Kidney epithelial cell (primary cell): Measurements from ENCODE around the gene IGSF9. TPM values are rescaled to one million over a fixed set of nuclear protein-coding genes. Genes with fewer than 3 reads are reported as not detected.

Experiments
- DNase-seq: peaks from one replicate; pipeline ENCODE4 v3.0.0-alpha.2; 2010; ENCODE audit warnings: low read depth
- H3K27me3 ChIP-seq: 2 replicates; pipeline ENCODE4 v1.6.0; 2011; ENCODE audit warnings: low read length; ENCODE audit not compliant: control insufficient read depth, insufficient read depth
- H3K36me3 ChIP-seq: 2 replicates; pipeline ENCODE4 v1.5.1; 2011; ENCODE audit warnings: low read length; ENCODE audit not compliant: control insufficient read depth, insufficient read depth
- H3K4me3 ChIP-seq: 2 replicates; pipeline ENCODE4 v1.5.1; 2011; ENCODE audit warnings: low read depth, mild to moderate bottlenecking, control low read depth, low read length
- CTCF ChIP-seq: IDR thresholded peaks from 2 replicates; pipeline ENCODE4 v1.5.1; 2011; ENCODE audit warnings: mild to moderate bottlenecking, moderate library complexity, low read length, control low read depth, inconsistent platforms; ENCODE audit not compliant: insufficient read depth, poor library complexity, severe bottlenecking
- total RNA-seq: library from RNA; depleted of rRNA; stranded (reverse); fragments of >200 nt; gene quantifications from 2 replicates; pipeline ENCODE4 v1.2.3, GENCODE V29; 2015

IGSF9 gene
- total RNA-seq, 1 donor from 2014 or later: 1.7 TPM

GRCh38 chr1:159947942-159948341, 2.5 kb upstream of the IGSF9 start:
- no peaks in the 10 kb centered on the region for H3K36me3 ChIP-seq
- peaks cover 43% of the 10 kb centered on the region for H3K27me3 ChIP-seq
- DNase-seq: no peak
- no peak overlapping the region for H3K4me3 ChIP-seq
- TF ChIP-seq CTCF: no peak

GRCh38 chr1:159946242-159947187, 1.1 kb upstream of the IGSF9 start:
- no peak for DNase-seq
- Histone ChIP-seq H3K4me3 (peak overlapping the region; percentile 41), H3K36me3 (no peaks in the 10 kb centered on the region), H3K27me3 (peaks cover 53% of the 10 kb centered on the region)
- no peak for TF ChIP-seq CTCF

- no peaks in the 10 kb centered on the region for H3K36me3 ChIP-seq
- no peak for DNase-seq
- H3K4me3 ChIP-seq: peak overlapping the region; percentile 41
- no peak for TF ChIP-seq CTCF
- H3K27me3 ChIP-seq: peaks cover 50% of the 10 kb centered on the region
These were observed 574 bp downstream of the IGSF9 start for GRCh38 chr1:159944623-159945455.

- no peak for TF ChIP-seq CTCF
- no peaks in the 10 kb centered on the region for H3K36me3 ChIP-seq
- no peak overlapping the region for H3K4me3 ChIP-seq
- peaks cover 50% of the 10 kb centered on the region for H3K27me3 ChIP-seq
- no peak for DNase-seq
These were observed 1.3 kb downstream of the IGSF9 start for GRCh38 chr1:159943908-159944622.

- TF ChIP-seq CTCF: no peak
- no peak for DNase-seq
- no peaks in the 10 kb centered on the region for H3K36me3 ChIP-seq
- H3K4me3 ChIP-seq: no peak overlapping the region
- H3K27me3 ChIP-seq: peaks cover 52% of the 10 kb centered on the region
These were observed 2.2 kb downstream of the IGSF9 start for GRCh38 chr1:159943278-159943640.
